ENCODE results near the gene MTFP1.

DNA sequence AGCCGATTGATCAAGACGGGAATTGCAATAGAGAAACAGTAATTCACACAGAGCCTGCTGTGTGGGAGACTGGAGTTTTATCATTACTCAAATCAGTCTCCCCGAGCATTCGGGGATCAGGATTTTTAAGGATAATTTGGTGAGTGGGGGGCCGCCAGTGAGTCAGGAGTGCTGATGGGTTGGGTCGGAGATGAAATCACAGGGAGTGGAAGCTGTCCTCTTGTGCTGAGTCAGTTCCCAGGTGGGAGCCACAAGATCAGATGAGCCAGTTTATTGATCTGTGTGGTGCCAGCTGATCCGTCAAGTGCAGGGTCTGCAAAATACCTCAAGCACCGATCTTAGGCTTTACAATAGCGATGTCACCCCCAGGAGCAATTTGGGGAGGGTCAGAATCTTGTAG lies 15.5 kb downstream of the MTFP1 start:
- no peak for TF ChIP-seq CTCF (IDR thresholded peaks at IDR 0.05)
- no peak for TF ChIP-seq EZH2 (IDR thresholded peaks at IDR 0.05; ENCODE audit: borderline replicate concordance, insufficient read depth, low read depth, low read length, poor library complexity, severe bottlenecking)

Data from B cell (primary cell).